ENCODE data around the gene NPAS4. TPM values are rescaled to one million over a fixed set of nuclear protein-coding genes. Genes with fewer than 3 reads are reported as not detected.
"Not testable (repeated sequence)": the region's sequence is repeated elsewhere in the genome, so short reads cannot be mapped to it uniquely, and the experiment has no call there.

NPAS4 gene
- not detected for total RNA-seq

DNA sequence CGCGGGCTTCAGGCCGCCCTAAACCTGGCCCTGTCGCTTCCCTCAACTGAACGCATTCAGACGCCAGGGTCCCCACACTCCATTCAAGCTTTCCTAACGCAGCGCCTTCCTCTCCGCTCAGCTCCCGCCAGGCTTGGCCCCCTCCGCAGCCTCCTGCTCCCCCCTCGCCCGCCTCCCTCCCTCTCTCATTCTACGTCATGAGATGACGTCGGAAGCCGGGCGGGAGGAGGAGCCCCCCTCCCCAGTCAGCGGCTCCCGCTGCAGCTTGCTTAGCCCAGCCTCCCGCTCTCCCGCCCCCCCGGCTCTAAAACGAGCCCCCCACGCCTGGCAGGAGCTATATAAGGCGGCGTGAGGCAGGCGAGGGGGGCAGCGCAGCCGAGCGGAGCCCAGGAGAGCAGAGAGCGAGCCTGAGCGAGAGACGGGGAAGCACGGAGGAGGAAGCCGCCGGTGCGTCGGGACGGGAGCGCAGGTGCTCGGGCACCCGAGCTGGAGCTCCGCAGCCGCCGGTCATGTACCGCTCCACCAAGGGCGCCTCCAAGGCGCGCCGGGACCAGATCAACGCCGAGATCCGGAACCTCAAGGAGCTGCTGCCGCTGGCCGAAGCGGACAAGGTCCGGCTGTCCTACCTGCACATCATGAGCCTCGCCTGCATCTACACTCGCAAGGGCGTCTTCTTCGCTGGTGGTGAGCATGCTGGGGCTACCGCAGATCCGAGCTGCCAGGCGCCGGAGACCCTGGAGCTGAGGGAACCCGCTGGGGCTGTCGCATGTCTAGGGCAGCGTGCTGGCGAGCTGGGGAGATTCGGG is at the start of gene NPAS4:
NPAS4 (plus strand) TSS at position 365 of the 806 bp plus-strand sequence; CDS start at position 510, 145 bp downstream.
- no peaks in the 10 kb centered on the region for H3K36me3 ChIP-seq
- TF ChIP-seq, protein P1, sequence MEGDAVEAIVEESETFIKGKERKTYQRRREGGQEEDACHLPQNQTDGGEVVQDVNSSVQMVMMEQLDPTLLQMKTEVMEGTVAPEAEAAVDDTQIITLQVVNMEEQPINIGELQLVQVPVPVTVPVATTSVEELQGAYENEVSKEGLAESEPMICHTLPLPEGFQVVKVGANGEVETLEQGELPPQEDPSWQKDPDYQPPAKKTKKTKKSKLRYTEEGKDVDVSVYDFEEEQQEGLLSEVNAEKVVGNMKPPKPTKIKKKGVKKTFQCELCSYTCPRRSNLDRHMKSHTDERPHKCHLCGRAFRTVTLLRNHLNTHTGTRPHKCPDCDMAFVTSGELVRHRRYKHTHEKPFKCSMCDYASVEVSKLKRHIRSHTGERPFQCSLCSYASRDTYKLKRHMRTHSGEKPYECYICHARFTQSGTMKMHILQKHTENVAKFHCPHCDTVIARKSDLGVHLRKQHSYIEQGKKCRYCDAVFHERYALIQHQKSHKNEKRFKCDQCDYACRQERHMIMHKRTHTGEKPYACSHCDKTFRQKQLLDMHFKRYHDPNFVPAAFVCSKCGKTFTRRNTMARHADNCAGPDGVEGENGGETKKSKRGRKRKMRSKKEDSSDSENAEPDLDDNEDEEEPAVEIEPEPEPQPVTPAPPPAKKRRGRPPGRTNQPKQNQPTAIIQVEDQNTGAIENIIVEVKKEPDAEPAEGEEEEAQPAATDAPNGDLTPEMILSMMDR (IDR thresholded peaks at IDR 0.05): no peak
- TF ChIP-seq POLR2A (IDR thresholded peaks at IDR 0.05): no peak
- no peak within 1 kb of the TSS for H3K27ac ChIP-seq
- peaks cover 10% of the 10 kb centered on the region for H3K4me1 ChIP-seq
- H3K27me3 ChIP-seq: no peaks in the 10 kb centered on the region
- no peak for DNase-seq (ENCODE audit: extremely low spot score in 2 of 2)
- intact Hi-C loops (cut with DNase I): no loop called here
- no peak within 1 kb of the TSS for H3K4me3 ChIP-seq
- H3K9me3 ChIP-seq: no peaks in the 10 kb centered on the region

DNA sequence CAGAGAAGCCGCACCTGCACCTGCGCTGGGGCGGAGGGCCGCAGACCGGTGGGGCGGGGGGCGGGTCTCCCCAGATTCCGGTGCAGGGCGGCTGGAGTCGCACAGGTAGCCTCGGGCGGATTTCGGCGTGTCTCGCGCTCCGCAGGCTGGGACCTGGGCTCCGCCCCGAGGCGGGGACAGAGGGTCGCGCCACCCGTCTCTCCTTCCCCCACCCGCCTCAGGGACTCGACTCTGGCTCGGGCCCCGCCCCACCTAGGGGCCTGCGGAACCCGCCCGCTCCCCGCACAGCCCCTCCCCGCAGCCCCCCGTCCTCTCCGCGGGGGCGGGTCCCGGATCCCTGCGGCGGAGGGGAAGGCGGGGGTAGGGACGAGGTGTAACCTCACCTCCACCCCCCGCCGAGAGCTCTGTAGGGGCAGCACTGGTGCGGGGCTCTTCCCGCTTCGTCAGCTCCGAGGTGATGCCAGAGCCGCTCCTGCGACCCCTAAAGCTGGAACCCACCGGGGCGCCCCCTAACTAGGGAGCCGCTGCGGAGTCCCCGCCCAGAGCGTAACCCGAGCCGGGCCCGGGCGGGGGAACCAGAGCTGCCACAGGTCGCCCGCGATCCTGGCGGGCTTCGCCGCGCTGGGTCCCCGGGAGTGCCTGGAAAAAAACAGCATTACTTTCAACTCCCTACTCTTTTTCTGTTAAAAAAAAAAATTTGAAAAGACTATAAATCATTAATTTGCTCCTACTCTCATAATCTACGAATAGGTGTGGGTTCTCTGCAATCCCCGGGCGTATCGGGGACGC is 49.0 kb upstream of the NPAS4 start, which contains the start of gene SLC29A2:
SLC29A2 (minus strand) TSS at position 134 of the 789 bp plus-strand sequence. CDS start 169 bp downstream, outside the sequence.
- peak within 1 kb of the TSS; percentile 68 for H3K27ac ChIP-seq
- no peak for DNase-seq (ENCODE audit: extremely low spot score in 2 of 2)

DNA sequence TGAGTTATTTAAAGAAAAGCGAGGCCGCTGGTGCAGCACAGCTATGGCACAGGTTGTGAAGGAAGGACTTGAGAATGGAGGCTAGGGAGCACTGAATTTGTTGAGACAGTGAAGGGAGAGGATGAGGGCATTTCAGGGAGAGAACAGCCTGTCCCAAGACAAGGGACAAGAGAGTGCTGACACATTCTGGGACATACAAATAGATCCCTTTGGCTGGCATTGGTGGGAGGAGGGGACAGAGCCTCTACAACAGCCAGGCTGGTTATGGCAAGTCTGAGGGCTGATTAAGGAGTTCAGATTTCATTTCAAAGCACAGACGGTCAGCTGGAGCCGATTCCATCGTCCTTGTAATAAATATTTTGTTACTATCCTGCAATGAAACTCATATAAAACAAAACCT is 47.6 kb upstream of the NPAS4 start:
- Histone ChIP-seq H3K4me1 (peaks cover 28% of the 10 kb centered on the region), H3K27ac (no peak overlapping the region), H3K9me3 (no peaks in the 10 kb centered on the region), H3K27me3 (no peaks in the 10 kb centered on the region), H3K4me3 (no peak overlapping the region), H3K36me3 (no peaks in the 10 kb centered on the region)
- DNase-seq (ENCODE audit: extremely low spot score in 2 of 2): no peak
- intact Hi-C loops (cut with DNase I): no loop called here
- TF ChIP-seq, protein P1 (IDR thresholded peaks at IDR 0.05): no peak
- TF ChIP-seq POLR2A (IDR thresholded peaks at IDR 0.05): no peak
- TF ChIP-seq POLR2AphosphoS5 (IDR thresholded peaks at IDR 0.05; ENCODE audit: insufficient read depth in 1 of 2, low read depth in 1 of 2): no peak

More for the DNA sequence above, 49.0 kb upstream of the NPAS4 start, which contains the start of gene SLC29A2:
- Histone ChIP-seq H3K9me3 (no peaks in the 10 kb centered on the region), H3K27me3 (no peaks in the 10 kb centered on the region), H3K4me3 (peak within 1 kb of the TSS; percentile 51 to 57), H3K36me3 (no peaks in the 10 kb centered on the region), H3K4me1 (peaks cover 28% of the 10 kb centered on the region)
- TF ChIP-seq POLR2A (IDR thresholded peaks at IDR 0.05) (no peak), POLR2AphosphoS5 (IDR thresholded peaks at IDR 0.05; ENCODE audit: insufficient read depth in 1 of 2, low read depth in 1 of 2) (peak in 1 of 2 donors; percentile 30)
- intact Hi-C loops (cut with DNase I): no loop called here

DNA sequence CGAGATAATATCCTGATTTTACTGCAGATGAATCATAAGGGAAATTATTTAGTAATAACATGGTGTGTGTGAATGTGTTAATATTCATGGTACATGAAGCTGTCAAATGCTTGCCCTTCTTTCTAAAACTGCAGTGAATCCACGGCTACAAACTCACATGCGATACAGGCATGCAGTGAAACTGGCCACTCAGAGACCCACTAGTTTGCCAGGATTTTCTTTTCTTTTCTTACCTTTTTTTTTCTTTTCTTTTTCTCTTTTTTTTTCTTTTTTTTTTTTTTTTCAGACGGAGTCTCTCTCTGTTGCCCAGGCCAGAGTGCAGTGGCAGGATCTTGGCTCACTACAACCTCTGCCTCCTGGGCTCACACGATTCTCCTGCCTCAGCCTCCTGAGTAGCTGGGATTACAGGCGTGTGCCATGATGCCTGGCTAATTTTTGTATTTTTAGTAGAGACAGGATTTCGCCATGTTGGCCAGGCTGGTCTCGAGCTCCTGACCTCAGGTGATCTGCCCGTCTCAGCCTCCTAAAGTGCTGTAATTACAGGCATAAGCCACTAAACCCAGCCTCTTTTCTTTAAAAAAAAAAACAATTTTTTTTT is 47.0 kb upstream of the NPAS4 start:
- DNase-seq (ENCODE audit: extremely low spot score in 2 of 2); H3K27me3 ChIP-seq; intact Hi-C loops (cut with DNase I); H3K27ac ChIP-seq; H3K4me3 ChIP-seq; H3K36me3 ChIP-seq; H3K9me3 ChIP-seq: not testable (repeated sequence)
- H3K4me1 ChIP-seq: peaks cover 28% of the 10 kb centered on the region

DNA sequence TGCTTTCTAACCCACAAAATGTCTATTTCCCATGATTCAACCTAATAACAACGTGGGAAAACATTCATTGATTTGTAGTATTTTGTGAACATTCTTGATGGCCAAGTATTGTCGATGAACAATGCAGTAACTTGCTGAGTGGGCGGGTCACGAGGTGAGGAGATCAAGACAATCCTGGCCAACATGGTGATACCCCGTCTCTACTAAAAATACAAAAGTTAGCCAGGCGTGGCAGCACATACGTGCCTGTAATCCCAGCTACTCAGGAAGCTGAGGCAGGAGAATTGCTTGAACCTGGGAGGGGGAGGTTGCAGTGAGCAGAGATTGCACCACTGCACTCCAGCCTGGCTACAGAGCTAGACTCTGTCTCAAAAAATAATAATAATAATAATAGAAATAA is 40.6 kb upstream of the NPAS4 start:
- DNase-seq (ENCODE audit: extremely low spot score in 2 of 2); intact Hi-C loops (cut with DNase I); H3K27ac ChIP-seq; H3K9me3 ChIP-seq; H3K4me3 ChIP-seq; H3K36me3 ChIP-seq; H3K4me1 ChIP-seq; H3K27me3 ChIP-seq: not testable (repeated sequence)

DNA sequence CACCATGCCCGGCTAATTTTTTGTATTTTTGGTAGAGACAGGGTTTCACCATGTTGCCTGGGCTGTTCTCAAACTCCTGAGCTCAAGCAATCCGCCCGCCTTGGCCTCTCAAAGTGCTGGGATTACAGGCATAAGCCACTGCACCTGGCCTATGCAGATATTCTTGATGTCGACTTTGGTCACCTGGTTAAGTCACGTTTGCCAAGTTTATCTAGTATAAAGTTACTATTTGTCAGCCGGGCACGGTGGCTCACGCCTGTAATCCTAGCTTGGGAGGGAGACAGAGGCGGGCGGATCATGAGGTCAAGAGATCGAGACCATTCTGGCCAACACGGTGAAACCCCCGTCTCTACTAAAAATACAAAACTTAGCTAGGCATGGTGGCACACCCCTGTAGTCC is 36.5 kb upstream of the NPAS4 start:
- DNase-seq (ENCODE audit: extremely low spot score in 2 of 2); H3K4me3 ChIP-seq; intact Hi-C loops (cut with DNase I); H3K9me3 ChIP-seq; H3K36me3 ChIP-seq; H3K4me1 ChIP-seq; H3K27me3 ChIP-seq; H3K27ac ChIP-seq: not testable (repeated sequence)

Data from vagina (tissue), 2 donors.